ENCODE data around the gene LTBP1.

GRCh38 chr2:33090553-33091134 is 143.9 kb downstream of the LTBP1 start:
- TF ChIP-seq, protein P1, sequence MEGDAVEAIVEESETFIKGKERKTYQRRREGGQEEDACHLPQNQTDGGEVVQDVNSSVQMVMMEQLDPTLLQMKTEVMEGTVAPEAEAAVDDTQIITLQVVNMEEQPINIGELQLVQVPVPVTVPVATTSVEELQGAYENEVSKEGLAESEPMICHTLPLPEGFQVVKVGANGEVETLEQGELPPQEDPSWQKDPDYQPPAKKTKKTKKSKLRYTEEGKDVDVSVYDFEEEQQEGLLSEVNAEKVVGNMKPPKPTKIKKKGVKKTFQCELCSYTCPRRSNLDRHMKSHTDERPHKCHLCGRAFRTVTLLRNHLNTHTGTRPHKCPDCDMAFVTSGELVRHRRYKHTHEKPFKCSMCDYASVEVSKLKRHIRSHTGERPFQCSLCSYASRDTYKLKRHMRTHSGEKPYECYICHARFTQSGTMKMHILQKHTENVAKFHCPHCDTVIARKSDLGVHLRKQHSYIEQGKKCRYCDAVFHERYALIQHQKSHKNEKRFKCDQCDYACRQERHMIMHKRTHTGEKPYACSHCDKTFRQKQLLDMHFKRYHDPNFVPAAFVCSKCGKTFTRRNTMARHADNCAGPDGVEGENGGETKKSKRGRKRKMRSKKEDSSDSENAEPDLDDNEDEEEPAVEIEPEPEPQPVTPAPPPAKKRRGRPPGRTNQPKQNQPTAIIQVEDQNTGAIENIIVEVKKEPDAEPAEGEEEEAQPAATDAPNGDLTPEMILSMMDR (IDR thresholded peaks at IDR 0.05; ENCODE audit: poor library complexity) = no peak
- TF ChIP-seq EZH2 (IDR thresholded peaks at IDR 0.05; ENCODE audit: borderline replicate concordance) (no peak), EZH2phosphoT487 (IDR thresholded peaks at IDR 0.05; ENCODE audit: low read depth, severe bottlenecking, unreplicated experiment) (no peak)

All from hepatocyte (in vitro differentiated cells).